Tibial artery (tissue), 4 donors: ENCODE results near the gene UCN3.
"Not testable (repeated sequence)": the region's sequence is repeated elsewhere in the genome, so short reads cannot be mapped to it uniquely, and the experiment has no call there.

Experiments
- DNase-seq, 2 donors: peaks; one replicate each; pipeline ENCODE4 v3.0.0-alpha.2; 2019
- H3K27ac ChIP-seq, 2 donors: fragments of 200-600 bp; sonication (generic) in 1 of 2; 1 replicate in 1 of 2; 2 replicates in 1 of 2; pipeline ENCODE4 v1.5.1; 2018 to 2019; ENCODE audit warnings: mild to moderate bottlenecking in 1 of 2
- H3K27me3 ChIP-seq, 2 donors: fragments of 200-600 bp; sonication (generic) in 1 of 2; one replicate each; pipeline versions ENCODE4 v1.5.1 to v1.6.0; 2016 to 2019
- H3K36me3 ChIP-seq, 3 donors: fragments of 200-600 bp; sonication (generic) in 2 of 3; one replicate each; pipeline ENCODE4 v1.5.1; 2016 to 2019; ENCODE audit warnings: mild to moderate bottlenecking in 2 of 3
- H3K4me1 ChIP-seq, 4 donors: fragments of 200-600 bp; sonication (generic) in 2 of 4; 1 replicate in 3 of 4; 2 replicates in 1 of 4; pipeline ENCODE4 v1.5.1; 2016 to 2019
- H3K4me3 ChIP-seq, 2 donors: fragments of 200-600 bp; sonication (generic) in 1 of 2; 1 replicate in 1 of 2; 2 replicates in 1 of 2; pipeline ENCODE4 v1.5.1; 2018 to 2019; ENCODE audit warnings: mild to moderate bottlenecking in 2 of 2
- H3K9me3 ChIP-seq, 3 donors: fragments of 200-600 bp; sonication (generic) in 1 of 3; one replicate each; pipeline ENCODE4 v1.5.1; 2016 to 2019
- intact Hi-C: fragments of 100-400 bp; cut with DNase I; formaldehyde crosslinking; loops from one replicate; pipeline ENCODE4 v1.15.0; 2023; ENCODE audit warnings: low total_unique reads
- TF ChIP-seq, protein P1 (sequence below), 2 experiments: fragments of 200-600 bp in 1 of 2; fragments of 450-650 bp in 1 of 2; IDR thresholded peaks; one replicate each; pipeline ENCODE4 v1.5.1; 2017 to 2019; ENCODE audit warnings: antibody characterized with exemption in 2 of 2, mild to moderate bottlenecking in 1 of 2, moderate library complexity in 1 of 2

Gene UCN3

DNA sequence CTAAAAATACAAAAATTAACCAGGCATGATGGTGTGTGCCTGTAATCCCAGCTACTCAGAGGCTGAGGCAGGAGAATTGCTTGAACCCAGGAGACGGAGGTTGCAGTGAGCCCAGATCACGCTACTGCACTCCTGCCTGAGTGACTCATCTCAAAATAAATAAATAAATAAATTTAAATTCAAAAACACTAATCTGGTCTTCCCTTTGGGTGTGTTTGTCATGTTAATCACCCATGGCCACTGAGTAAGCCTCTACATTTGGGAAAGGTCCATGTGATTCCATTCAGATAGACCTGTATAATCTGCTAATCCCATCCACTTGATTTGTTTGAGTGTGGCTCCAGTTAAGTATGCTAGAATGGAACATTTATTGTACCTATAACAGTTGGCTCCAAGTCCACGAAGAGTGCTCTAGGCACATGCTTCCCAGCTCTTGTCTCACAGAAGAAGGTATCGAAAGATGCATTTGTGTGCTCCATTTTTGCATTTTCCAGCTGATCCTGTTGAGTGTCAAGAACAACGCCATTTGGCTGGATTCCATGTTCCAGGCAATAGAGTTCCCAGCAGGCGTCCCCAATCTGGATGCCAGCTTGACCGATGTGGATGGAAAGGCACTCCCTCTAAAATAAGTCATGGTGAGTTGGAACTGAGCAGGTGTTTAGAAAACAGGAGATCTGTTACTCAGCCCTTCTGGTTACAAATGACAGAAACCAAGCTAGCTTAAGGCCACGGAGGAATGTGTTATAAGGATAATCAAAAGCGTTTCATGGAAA is 35.9 kb downstream of the UCN3 start:
- intact Hi-C loops = no loop called here
- TF ChIP-seq, protein P1, sequence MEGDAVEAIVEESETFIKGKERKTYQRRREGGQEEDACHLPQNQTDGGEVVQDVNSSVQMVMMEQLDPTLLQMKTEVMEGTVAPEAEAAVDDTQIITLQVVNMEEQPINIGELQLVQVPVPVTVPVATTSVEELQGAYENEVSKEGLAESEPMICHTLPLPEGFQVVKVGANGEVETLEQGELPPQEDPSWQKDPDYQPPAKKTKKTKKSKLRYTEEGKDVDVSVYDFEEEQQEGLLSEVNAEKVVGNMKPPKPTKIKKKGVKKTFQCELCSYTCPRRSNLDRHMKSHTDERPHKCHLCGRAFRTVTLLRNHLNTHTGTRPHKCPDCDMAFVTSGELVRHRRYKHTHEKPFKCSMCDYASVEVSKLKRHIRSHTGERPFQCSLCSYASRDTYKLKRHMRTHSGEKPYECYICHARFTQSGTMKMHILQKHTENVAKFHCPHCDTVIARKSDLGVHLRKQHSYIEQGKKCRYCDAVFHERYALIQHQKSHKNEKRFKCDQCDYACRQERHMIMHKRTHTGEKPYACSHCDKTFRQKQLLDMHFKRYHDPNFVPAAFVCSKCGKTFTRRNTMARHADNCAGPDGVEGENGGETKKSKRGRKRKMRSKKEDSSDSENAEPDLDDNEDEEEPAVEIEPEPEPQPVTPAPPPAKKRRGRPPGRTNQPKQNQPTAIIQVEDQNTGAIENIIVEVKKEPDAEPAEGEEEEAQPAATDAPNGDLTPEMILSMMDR (IDR thresholded peaks at IDR 0.05) = no peak
- no peak for DNase-seq

DNA sequence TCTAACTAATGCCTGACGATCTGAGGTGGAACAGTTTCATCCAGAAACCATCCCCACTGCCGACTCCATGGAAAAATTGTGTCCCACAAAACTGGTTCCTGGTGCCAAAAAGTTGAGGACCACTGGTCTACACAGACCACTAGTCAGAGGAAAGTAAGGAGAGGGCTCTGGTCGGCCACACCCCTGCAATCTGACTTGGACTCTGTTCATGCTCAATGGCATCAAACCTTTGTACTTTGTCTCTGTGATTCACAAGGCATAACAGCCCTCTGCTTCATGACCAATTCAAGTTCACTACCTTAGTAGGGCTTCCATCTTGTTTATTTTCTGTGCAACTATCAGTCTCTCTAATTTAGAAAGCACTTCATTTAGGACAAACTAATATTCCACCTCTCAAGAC is 38.0 kb downstream of the UCN3 start:
- Histone ChIP-seq H3K36me3 (no peaks in the 10 kb centered on the region), H3K27me3 (no peaks in the 10 kb centered on the region), H3K9me3 (no peaks in the 10 kb centered on the region), H3K27ac (no peak overlapping the region), H3K4me1 (no peaks in the 10 kb centered on the region), H3K4me3 (no peak overlapping the region)
- no peak for DNase-seq
- intact Hi-C loops = no loop called here
- TF ChIP-seq, protein P1 (IDR thresholded peaks at IDR 0.05) = no peak

More for the DNA sequence above, 35.9 kb downstream of the UCN3 start:
- no peak overlapping the region for H3K4me3 ChIP-seq
- H3K9me3 ChIP-seq = no peaks in the 10 kb centered on the region
- H3K4me1 ChIP-seq = no peaks in the 10 kb centered on the region
- H3K36me3 ChIP-seq = no peaks in the 10 kb centered on the region
- no peaks in the 10 kb centered on the region for H3K27me3 ChIP-seq
- H3K27ac ChIP-seq = no peak overlapping the region

DNA sequence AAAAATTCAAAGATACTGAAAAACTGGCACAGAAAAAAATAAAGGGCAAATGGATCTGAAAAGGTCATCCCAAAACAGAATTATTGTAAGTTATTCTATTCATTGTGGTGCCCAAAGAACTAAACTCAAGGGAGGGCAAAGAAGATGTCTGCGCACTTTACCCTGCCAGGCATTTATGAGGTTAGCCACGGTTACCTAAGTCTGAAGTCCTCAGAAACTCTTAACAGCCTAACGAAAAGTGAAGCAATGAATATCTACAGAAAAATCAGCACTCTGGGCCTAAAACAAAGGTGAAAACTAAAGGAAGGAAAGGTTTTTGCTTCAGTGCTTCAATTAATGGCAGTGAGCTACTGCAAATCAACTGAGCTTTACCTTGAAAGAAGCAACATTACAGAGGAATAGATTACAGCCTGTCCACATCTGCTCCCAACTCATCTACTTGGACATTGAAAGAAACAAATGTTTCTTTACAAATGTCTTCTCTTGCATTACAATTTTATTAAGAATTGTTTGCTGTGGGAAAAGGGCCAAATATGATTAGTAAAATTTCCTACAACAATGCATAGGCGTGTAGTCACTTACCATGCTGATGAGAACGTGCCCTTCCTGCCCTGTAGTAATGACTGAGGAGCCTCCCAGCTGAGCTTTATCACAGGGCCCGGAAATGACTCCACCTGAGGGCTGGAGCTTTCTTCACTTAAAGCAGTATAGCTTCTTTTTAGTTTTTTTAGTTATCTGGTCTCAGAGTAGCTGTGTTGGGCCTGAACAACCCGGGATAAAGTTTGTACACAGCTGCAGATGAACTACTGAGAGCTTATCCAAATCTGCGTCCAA is 39.7 kb downstream of the UCN3 start, which contains the start of gene TUBAL3:
TUBAL3 (minus strand) TSS at position 621 of the 834 bp plus-strand sequence; CDS start at position 585, 36 bp downstream.
- no peaks in the 10 kb centered on the region for H3K4me1 ChIP-seq
- no peaks in the 10 kb centered on the region for H3K36me3 ChIP-seq
- H3K27me3 ChIP-seq = no peaks in the 10 kb centered on the region
- H3K4me3 ChIP-seq = no peak within 1 kb of the TSS
- H3K9me3 ChIP-seq = no peaks in the 10 kb centered on the region
- H3K27ac ChIP-seq = no peak within 1 kb of the TSS
- TF ChIP-seq, protein P1 (IDR thresholded peaks at IDR 0.05) = no peak
- no peak for DNase-seq
- intact Hi-C loops = no loop called here

DNA sequence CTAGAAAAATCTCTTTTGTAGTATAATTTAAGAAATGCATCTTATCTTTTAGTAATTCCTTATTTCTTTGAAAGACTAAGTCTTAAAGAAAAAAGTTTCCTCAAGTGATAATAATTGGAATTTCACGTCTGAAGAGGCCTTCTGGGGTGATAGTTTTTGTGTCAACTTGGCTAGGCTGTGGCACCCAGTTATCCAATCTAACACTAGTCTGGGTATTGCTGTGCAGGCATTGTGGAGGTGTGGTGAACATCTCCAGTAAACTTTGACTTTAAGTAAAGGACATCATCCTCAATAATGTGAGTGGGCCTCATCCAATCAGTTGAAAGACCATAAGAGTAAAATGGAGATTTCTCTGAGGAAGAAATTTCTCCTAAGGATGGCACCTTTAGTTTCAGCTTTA is 42.2 kb downstream of the UCN3 start:
- no peak for DNase-seq
- Histone ChIP-seq H3K9me3 (no peaks in the 10 kb centered on the region), H3K27ac (no peak overlapping the region), H3K36me3 (no peaks in the 10 kb centered on the region), H3K27me3 (no peaks in the 10 kb centered on the region), H3K4me3 (no peak overlapping the region), H3K4me1 (peaks cover 0 to 7% (median 1%) of the 10 kb centered on the region in 4 donors)
- TF ChIP-seq, protein P1 (IDR thresholded peaks at IDR 0.05) = no peak
- intact Hi-C loops = no loop called here

DNA sequence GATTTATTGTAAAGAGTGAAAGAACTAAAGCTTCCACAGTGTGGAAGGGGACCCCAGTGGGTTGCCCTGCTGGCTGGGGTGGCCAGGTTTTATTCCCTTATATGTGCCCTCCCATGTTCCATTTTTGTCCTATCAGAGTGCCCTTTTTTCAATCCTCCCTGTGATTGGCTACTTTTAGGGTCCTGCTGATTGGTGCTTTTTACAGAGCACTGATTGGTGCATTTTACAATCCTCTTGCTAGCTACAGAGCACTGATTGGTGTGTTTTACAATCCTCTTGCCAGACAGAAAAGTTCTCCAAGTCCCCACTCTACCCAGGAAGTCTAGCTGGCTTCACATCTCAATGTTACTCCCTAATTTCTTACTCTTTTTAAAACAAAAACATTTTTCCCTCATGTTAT is 46.0 kb downstream of the UCN3 start:
- H3K36me3 ChIP-seq, H3K27me3 ChIP-seq, intact Hi-C loops, H3K9me3 ChIP-seq, H3K4me3 ChIP-seq, DNase-seq: not testable (repeated sequence)
- Histone ChIP-seq H3K4me1 (peaks cover 0 to 29% (median 2%) of the 10 kb centered on the region in 4 donors), H3K27ac (peak overlapping the region in 1 of 2 donors; percentile 89)

DNA sequence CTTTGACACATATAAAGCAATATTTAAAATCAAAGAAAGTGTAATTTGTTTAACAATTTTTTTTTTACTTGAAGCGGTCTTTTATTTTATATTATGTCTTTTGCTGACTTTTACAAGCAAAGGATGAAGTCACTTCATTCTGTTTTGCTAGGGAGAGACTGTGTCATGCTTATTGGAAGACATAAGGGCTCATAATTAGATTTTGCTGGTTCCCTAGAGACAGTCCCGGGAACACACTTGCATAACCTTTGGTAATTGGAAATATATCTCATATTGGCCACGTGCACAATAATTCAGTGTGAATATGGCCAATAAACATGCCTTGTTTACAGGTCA is 47.1 kb downstream of the UCN3 start:
- H3K4me3 ChIP-seq = peak overlapping the region; percentile 82 to 88

More for the DNA sequence above, 47.1 kb downstream of the UCN3 start:
- no peaks in the 10 kb centered on the region for H3K9me3 ChIP-seq
- H3K27me3 ChIP-seq = no peaks in the 10 kb centered on the region
- peaks cover 0 to 41% (median 6%) of the 10 kb centered on the region in 4 donors for H3K4me1 ChIP-seq
- peak overlapping the region; percentile 89 to 90 for H3K27ac ChIP-seq
- H3K36me3 ChIP-seq = no peaks in the 10 kb centered on the region
- intact Hi-C loops = no loop called here
- TF ChIP-seq, protein P1 (IDR thresholded peaks at IDR 0.05) = no peak
- no peak for DNase-seq
